Fibroblast of upper back skin (primary cell): Measurements from ENCODE around the gene LRP2BP.
"Not testable (repeated sequence)": the region's sequence is repeated elsewhere in the genome, so short reads cannot be mapped to it uniquely, and the experiment has no call there.

Experiments
- DNase-seq: peaks from one replicate; pipeline ENCODE4 v3.0.0-alpha.2; 2013

Gene LRP2BP

GRCh38 chr4:185358959-185359358 is 36.8 kb downstream of the LRP2BP start:
- peak; percentile 64 for DNase-seq

GRCh38 chr4:185358514-185358913 is 37.2 kb downstream of the LRP2BP start:
- DNase-seq: peak; percentile 68

- DNase-seq: no peak
These were observed 37.8 kb downstream of the LRP2BP start for GRCh38 chr4:185357733-185358440.

GRCh38 chr4:185357211-185357610 is 38.5 kb downstream of the LRP2BP start:
- peak; percentile 44 for DNase-seq

- no peak for DNase-seq
These were observed 43.0 kb downstream of the LRP2BP start for GRCh38 chr4:185352741-185353140.

- no peak for DNase-seq
These were observed 43.5 kb downstream of the LRP2BP start for GRCh38 chr4:185352202-185352601.

- DNase-seq: no peak
These were observed 44.0 kb downstream of the LRP2BP start for GRCh38 chr4:185351691-185352090.

- peak; percentile 64 for DNase-seq
These were observed 48.6 kb downstream of the LRP2BP start for GRCh38 chr4:185346975-185347601.

- DNase-seq: no peak
These were observed 50.8 kb downstream of the LRP2BP start for GRCh38 chr4:185344743-185345538.

- DNase-seq: peak; percentile 80
These were observed 51.8 kb downstream of the LRP2BP start for GRCh38 chr4:185343726-185344581.

GRCh38 chr4:185341841-185342240 is 53.9 kb downstream of the LRP2BP start:
- no peak for DNase-seq

- no peak for DNase-seq
These were observed 54.3 kb downstream of the LRP2BP start for GRCh38 chr4:185341377-185341776.

- no peak for DNase-seq
These were observed 55.8 kb downstream of the LRP2BP start for GRCh38 chr4:185339941-185340340.

- no peak for DNase-seq
These were observed 60.1 kb downstream of the LRP2BP start for GRCh38 chr4:185335579-185335978.

GRCh38 chr4:185334326-185334725 is 61.4 kb downstream of the LRP2BP start:
- DNase-seq: no peak

GRCh38 chr4:185332575-185333464 is 62.9 kb downstream of the LRP2BP start:
- DNase-seq: no peak

GRCh38 chr4:185329879-185330510 is 65.7 kb downstream of the LRP2BP start:
- DNase-seq: not testable (repeated sequence)

GRCh38 chr4:185328586-185328985 is 67.1 kb downstream of the LRP2BP start:
- DNase-seq: no peak

GRCh38 chr4:185325721-185326120 is 70.0 kb downstream of the LRP2BP start:
- DNase-seq: not testable (repeated sequence)

- DNase-seq: peak; percentile 9
These were observed 71.4 kb downstream of the LRP2BP start for GRCh38 chr4:185324361-185324760.

- DNase-seq: peak; percentile 10
These were observed 72.1 kb downstream of the LRP2BP start for GRCh38 chr4:185323606-185324005.
